ENCODE results near the gene ACR. TPM values are rescaled to one million over a fixed set of nuclear protein-coding genes. Genes with fewer than 3 reads are reported as not detected.

ACR gene
- polyA plus RNA-seq (2012; rRNA removed), result 0.08 and 0.15 TPM in 2 replicates
- polyA plus RNA-seq (2012; cell fraction: cytosol; rRNA removed), result 0.07 TPM in 1 of 2 replicates, not detected in the other
- 0.41 and 0.42 TPM in 2 replicates for polyA plus RNA-seq (2012; cell fraction: nucleus; rRNA removed)

GRCh38 chr22:50737728-50738648, at the start of gene ACR:
TSS of gene ACR (plus strand) at chr22:50738204. CDS start at chr22:50738236, 32 bp downstream.
- no peak for DNase-seq
- Histone ChIP-seq H3F3A (replicated peaks; ENCODE audit: insufficient read depth) (peaks cover 4% of the 10 kb centered on the region), H3K9me3 (no peaks in the 10 kb centered on the region), H3K27ac (ENCODE audit: low read depth in 2 of 2, low read length in 1 of 2) (no peak within 1 kb of the TSS), H3K4me3 (ENCODE audit: low read depth in 2 of 2, low read length in 1 of 2) (no peak within 1 kb of the TSS), H3K36me3 (replicated peaks in 1 of 2; ENCODE audit: control insufficient read depth in 1 of 2, insufficient read depth in 2 of 2, low read length in 1 of 2) (no peaks in the 10 kb centered on the region), H3K79me2 (ENCODE audit: insufficient read depth) (no peaks in the 10 kb centered on the region), H3K4me2 (no peak within 1 kb of the TSS), H3K27me3 (ENCODE audit: insufficient read depth) (no peaks in the 10 kb centered on the region), H3K4me1 (ENCODE audit: control insufficient read depth in 1 of 2, insufficient read depth in 2 of 2, low read depth in 1 of 2, low read length in 1 of 2) (peaks cover 0 to 11% of the 10 kb centered on the region in 2 experiments; a peak in 1 of 4 replicates), H4K20me1 (ENCODE audit: insufficient read depth) (no peaks in the 10 kb centered on the region), H3K9ac (no peak within 1 kb of the TSS), H3K9me2 (no peaks in the 10 kb centered on the region), H2AFZ (ENCODE audit: low read depth) (no peak within 1 kb of the TSS)
- ChIA-PET CTCF (interaction anchor here (1.0 kb wide), 1 partner anchor 15 kb away, joined by 4 read pairs; no protein-coding TSS in a partner anchor), POLR2A (no interaction called here)
- no peak for TF ChIP-seq FOXM1 (IDR thresholded peaks at IDR 0.05; ENCODE audit: low read depth)
- TF ChIP-seq MXI1 (IDR thresholded peaks at IDR 0.05; ENCODE audit: low read depth, low read length), result no peak
- TF ChIP-seq RXRA (IDR thresholded peaks at IDR 0.05; ENCODE audit: borderline replicate concordance, low read depth), result no peak
- TF ChIP-seq PBX3 (IDR thresholded peaks at IDR 0.05), result no peak
- TF ChIP-seq ZBTB33 (IDR thresholded peaks at IDR 0.05; ENCODE audit: borderline replicate concordance, low read depth), result no peak
- no peak for TF ChIP-seq ELF1 (IDR thresholded peaks at IDR 0.05)
- no peak for TF ChIP-seq YY1 (IDR thresholded peaks at IDR 0.05; ENCODE audit: low read depth)
- TF ChIP-seq POLR2AphosphoS5 (IDR thresholded peaks at IDR 0.05; ENCODE audit: low read depth, low read length), result no peak
- TF ChIP-seq MEF2A (IDR thresholded peaks at IDR 0.05; ENCODE audit: borderline replicate concordance, low read depth), result no peak
- no peak for TF ChIP-seq TEAD4 (IDR thresholded peaks at IDR 0.05; ENCODE audit: borderline replicate concordance, insufficient read depth)
- no peak for TF ChIP-seq GABPA (IDR thresholded peaks at IDR 0.05; ENCODE audit: low read depth)
- no peak for TF ChIP-seq SMC3 (IDR thresholded peaks at IDR 0.05; ENCODE audit: low read depth, low read length)
- 71% methylated on average over 11 of the region's 13 CpGs for WGBS (ENCODE audit: low lambda C conversion rate)

GRCh38 chr22:50688448-50688847, 49.6 kb upstream of the ACR start:
- DNase-seq, result no peak
- Histone ChIP-seq H3K4me3 (ENCODE audit: low read depth in 2 of 2, low read length in 1 of 2) (no peak overlapping the region), H3K9me3 (peaks cover 5% of the 10 kb centered on the region; the same call in 1 of the 2 replicates), H3K4me2 (no peak overlapping the region), H3K27me3 (ENCODE audit: insufficient read depth) (no peaks in the 10 kb centered on the region), H3F3A (replicated peaks; ENCODE audit: insufficient read depth) (peaks cover 4% of the 10 kb centered on the region), H3K27ac (ENCODE audit: low read depth in 2 of 2, low read length in 1 of 2) (no peak overlapping the region), H3K9ac (no peak overlapping the region), H3K36me3 (replicated peaks in 1 of 2; ENCODE audit: control insufficient read depth in 1 of 2, insufficient read depth in 2 of 2, low read length in 1 of 2) (no peaks in the 10 kb centered on the region), H3K79me2 (ENCODE audit: insufficient read depth) (no peaks in the 10 kb centered on the region), H4K20me1 (ENCODE audit: insufficient read depth) (no peaks in the 10 kb centered on the region), H2AFZ (ENCODE audit: low read depth) (no peak overlapping the region), H3K4me1 (ENCODE audit: control insufficient read depth in 1 of 2, insufficient read depth in 2 of 2, low read depth in 1 of 2, low read length in 1 of 2) (no peaks in the 10 kb centered on the region), H3K9me2 (no peaks in the 10 kb centered on the region)
- CTCF ChIA-PET, result no interaction called here
- POLR2A ChIA-PET, result no interaction called here
- 54% methylated on average over 4 of the region's 5 CpGs for WGBS (ENCODE audit: low lambda C conversion rate)
- TF ChIP-seq TAF1 (IDR thresholded peaks at IDR 0.05; ENCODE audit: borderline replicate concordance, low read depth, low read length), result no peak
- no peak for TF ChIP-seq GABPA (IDR thresholded peaks at IDR 0.05; ENCODE audit: low read depth)
- TF ChIP-seq FOXJ3 (CRISPR knock-in tag; IDR thresholded peaks at IDR 0.05), result no peak
- TF ChIP-seq NRF1 (IDR thresholded peaks at IDR 0.05; ENCODE audit: low read depth, low read length), result no peak
- TF ChIP-seq POLR2AphosphoS5 (IDR thresholded peaks at IDR 0.05; ENCODE audit: low read depth, low read length), result no peak
- no peak for TF ChIP-seq USF1 (IDR thresholded peaks at IDR 0.05; ENCODE audit: borderline replicate concordance, low read depth)
- no peak for TF ChIP-seq PBX3 (IDR thresholded peaks at IDR 0.05)
